HepG2 (cell line): ENCODE results near the gene PDE1C. TPM values are rescaled to one million over a fixed set of nuclear protein-coding genes. Genes with fewer than 3 reads are reported as not detected.

ENCODE experiments used
- ATM ChIP-seq: fragments of 450-650 bp; IDR thresholded peaks from 2 replicates; pipeline ENCODE4 v1.7.1; 2017; ENCODE audit warnings: mild to moderate bottlenecking, borderline replicate concordance
- GATA4 ChIP-seq: sonication (generic); IDR thresholded peaks from 2 replicates; pipeline ENCODE4 v1.6.1; 2016; ENCODE audit warnings: antibody characterized with exemption, low read depth, borderline replicate concordance
- MBNL3 ChIP-seq: fragments of 250-450 bp; sonication (Bioruptor Pico); conservative IDR thresholded peaks from 2 replicates; pipeline ENCODE4 v1.8.0; 2022; ENCODE audit warnings: mild to moderate bottlenecking, inconsistent platforms
- NCOA5 ChIP-seq: sonication (generic); formaldehyde crosslinking; IDR thresholded peaks from 2 replicates; pipeline ENCODE4 v1.4.0; 2020; ENCODE audit warnings: missing genetic modification reagents
- NFIC ChIP-seq: IDR thresholded peaks from 2 replicates; pipeline ENCODE4 v1.6.1; 2012; ENCODE audit warnings: mild to moderate bottlenecking, low read length, inconsistent platforms
- RAD21 ChIP-seq: fragments of 450-650 bp; formaldehyde crosslinking; IDR thresholded peaks from 2 replicates; pipeline ENCODE4 v1.5.0; 2020; ENCODE audit warnings: mild to moderate bottlenecking
- SMC3 ChIP-seq: IDR thresholded peaks from 2 replicates; pipeline ENCODE4 v1.6.1; 2011; ENCODE audit warnings: low read length, improper control_type of control experiment
- SMYD3 ChIP-seq: sonication (generic); formaldehyde crosslinking; IDR thresholded peaks from 2 replicates; pipeline ENCODE4 v1.8.1; 2023; ENCODE audit warnings: mild to moderate bottlenecking, missing genetic modification reagents
- SSRP1 ChIP-seq: IDR thresholded peaks from 2 replicates; pipeline ENCODE4 v1.6.1; 2016; ENCODE audit warnings: control low read depth
- TEAD3 ChIP-seq: optimal IDR thresholded peaks from 2 replicates; pipeline ENCODE3; 2016; ENCODE audit warnings: borderline replicate concordance
- THAP11 ChIP-seq: IDR thresholded peaks from 2 replicates; pipeline ENCODE4 v1.6.1; 2016; ENCODE audit warnings: missing biosample characterization, missing genetic modification reagents
- ZNF101 ChIP-seq: sonication (generic); formaldehyde crosslinking; IDR thresholded peaks from 2 replicates; pipeline ENCODE4 v1.4.0; 2020; ENCODE audit warnings: mild to moderate bottlenecking, low read depth, missing genetic modification reagents, borderline replicate concordance
- ZNF577 ChIP-seq: sonication (generic); formaldehyde crosslinking; IDR thresholded peaks from 2 replicates; pipeline ENCODE4 v1.4.0; 2020; ENCODE audit warnings: mild to moderate bottlenecking, low read depth, missing genetic modification reagents, borderline replicate concordance
- polyA plus RNA-seq, 8 experiments: library from polyadenylated mRNA; depleted of rRNA in 3 of 8; stranded (reverse) in 7 of 8; unstranded in 1 of 8; fragments of >200 nt; fragmentation: Illumina TruSeq in 4 of 8; extraction: Trizol in 4 of 8; gene quantifications; 2 replicates each; pipeline versions ENCODE4 v1.2.1 to v1.2.3, GENCODE V29; 2011 to 2016; ENCODE audit warnings: low read depth in 4 of 8, missing spikeins in 1 of 8, mixed read lengths in 1 of 8; ENCODE audit not compliant: insufficient read depth in 1 of 8
- total RNA-seq, 5 experiments: library from RNA; depleted of rRNA; stranded (reverse); fragments of >200 nt; fragmentation: Illumina TruSeq; extraction: Trizol; gene quantifications; 2 replicates each; pipeline ENCODE4 v1.2.3, GENCODE V29; 2016; ENCODE audit warnings: low read depth in 1 of 5
- TF ChIP-seq, protein P1 (sequence below): sonication (generic); formaldehyde crosslinking; IDR thresholded peaks from 2 replicates; pipeline ENCODE4 v1.5.0; 2020; ENCODE audit warnings: mild to moderate bottlenecking, missing genetic modification reagents, moderate library complexity
- TF ChIP-seq, protein P2 (sequence below): sonication (generic); formaldehyde crosslinking; IDR thresholded peaks from 2 replicates; pipeline ENCODE4 v1.4.0; 2020; ENCODE audit warnings: missing genetic modification reagents, mild to moderate bottlenecking, borderline replicate concordance

Gene PDE1C
- total and polyA plus RNA-seq, 2 of the 13 experiments (the other 11 are each of a cell fraction or from before 2014, with no cell fraction given): not detected

DNA sequence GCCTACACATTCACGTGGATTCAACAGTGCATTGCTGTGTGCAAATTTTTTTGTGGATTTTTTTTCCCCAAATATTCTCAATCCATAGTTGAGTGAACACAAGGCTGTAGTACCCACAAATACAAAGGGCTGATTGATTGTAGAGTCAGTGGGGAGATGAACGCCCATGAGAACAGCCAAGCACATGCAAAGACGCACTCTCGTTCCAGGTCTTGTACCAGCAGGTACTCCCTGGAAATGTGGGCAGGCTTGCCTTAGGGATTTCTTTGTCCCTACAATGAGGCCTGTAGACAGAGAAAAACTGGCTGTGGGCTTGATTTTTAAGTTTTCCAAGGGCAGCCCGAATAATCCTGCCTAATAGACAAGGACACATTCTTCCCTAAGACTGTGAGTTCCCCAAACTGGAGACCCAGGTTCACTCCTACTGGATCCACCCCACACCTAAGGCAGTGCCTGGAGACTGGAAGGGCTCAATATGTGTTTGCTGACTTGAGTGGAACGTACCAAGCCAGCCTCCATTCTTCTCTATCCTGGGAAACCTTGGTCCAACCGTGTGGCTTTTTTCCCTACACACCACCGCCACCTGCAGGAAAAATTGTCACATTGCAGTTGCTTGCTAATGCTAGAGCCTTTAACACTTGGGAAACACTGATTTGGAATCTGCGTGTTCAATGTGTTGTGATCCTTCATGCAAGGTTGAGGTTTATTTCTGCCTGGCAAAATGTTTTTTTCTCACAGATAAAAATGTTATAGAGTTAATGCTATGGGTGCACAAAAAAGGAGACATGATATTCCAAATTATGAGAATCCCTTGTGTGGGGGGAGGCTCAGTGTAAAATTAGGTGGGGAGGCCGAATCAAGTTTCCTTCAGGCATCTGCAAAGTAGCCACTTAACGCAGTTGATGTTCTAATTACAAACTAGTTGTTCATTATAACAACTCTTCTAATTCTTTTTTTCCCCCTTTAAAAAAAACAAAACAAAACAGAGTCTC lies 333.9 kb downstream of the PDE1C start (continued):
- TF ChIP-seq, protein P1, sequence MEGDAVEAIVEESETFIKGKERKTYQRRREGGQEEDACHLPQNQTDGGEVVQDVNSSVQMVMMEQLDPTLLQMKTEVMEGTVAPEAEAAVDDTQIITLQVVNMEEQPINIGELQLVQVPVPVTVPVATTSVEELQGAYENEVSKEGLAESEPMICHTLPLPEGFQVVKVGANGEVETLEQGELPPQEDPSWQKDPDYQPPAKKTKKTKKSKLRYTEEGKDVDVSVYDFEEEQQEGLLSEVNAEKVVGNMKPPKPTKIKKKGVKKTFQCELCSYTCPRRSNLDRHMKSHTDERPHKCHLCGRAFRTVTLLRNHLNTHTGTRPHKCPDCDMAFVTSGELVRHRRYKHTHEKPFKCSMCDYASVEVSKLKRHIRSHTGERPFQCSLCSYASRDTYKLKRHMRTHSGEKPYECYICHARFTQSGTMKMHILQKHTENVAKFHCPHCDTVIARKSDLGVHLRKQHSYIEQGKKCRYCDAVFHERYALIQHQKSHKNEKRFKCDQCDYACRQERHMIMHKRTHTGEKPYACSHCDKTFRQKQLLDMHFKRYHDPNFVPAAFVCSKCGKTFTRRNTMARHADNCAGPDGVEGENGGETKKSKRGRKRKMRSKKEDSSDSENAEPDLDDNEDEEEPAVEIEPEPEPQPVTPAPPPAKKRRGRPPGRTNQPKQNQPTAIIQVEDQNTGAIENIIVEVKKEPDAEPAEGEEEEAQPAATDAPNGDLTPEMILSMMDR: peak; percentile 87
- TF ChIP-seq ATM (no peak), RAD21 (CRISPR knock-in tag) (peak; percentile 56; the same call in 1 of the 2 replicates), GATA4 (no peak), SSRP1 (CRISPR knock-in tag) (no peak), NFIC (no peak), ZNF577 (CRISPR knock-in tag) (no peak), THAP11 (CRISPR knock-in tag) (no peak), SMC3 (peak; percentile 70; the same call in 1 of the 2 replicates), NCOA5 (CRISPR knock-in tag) (no peak), TEAD3 (CRISPR knock-in tag) (peak; percentile 76), SMYD3 (CRISPR knock-in tag) (no peak), ZNF101 (CRISPR knock-in tag) (no peak), MBNL3 (no peak)
- TF ChIP-seq, protein P2, sequence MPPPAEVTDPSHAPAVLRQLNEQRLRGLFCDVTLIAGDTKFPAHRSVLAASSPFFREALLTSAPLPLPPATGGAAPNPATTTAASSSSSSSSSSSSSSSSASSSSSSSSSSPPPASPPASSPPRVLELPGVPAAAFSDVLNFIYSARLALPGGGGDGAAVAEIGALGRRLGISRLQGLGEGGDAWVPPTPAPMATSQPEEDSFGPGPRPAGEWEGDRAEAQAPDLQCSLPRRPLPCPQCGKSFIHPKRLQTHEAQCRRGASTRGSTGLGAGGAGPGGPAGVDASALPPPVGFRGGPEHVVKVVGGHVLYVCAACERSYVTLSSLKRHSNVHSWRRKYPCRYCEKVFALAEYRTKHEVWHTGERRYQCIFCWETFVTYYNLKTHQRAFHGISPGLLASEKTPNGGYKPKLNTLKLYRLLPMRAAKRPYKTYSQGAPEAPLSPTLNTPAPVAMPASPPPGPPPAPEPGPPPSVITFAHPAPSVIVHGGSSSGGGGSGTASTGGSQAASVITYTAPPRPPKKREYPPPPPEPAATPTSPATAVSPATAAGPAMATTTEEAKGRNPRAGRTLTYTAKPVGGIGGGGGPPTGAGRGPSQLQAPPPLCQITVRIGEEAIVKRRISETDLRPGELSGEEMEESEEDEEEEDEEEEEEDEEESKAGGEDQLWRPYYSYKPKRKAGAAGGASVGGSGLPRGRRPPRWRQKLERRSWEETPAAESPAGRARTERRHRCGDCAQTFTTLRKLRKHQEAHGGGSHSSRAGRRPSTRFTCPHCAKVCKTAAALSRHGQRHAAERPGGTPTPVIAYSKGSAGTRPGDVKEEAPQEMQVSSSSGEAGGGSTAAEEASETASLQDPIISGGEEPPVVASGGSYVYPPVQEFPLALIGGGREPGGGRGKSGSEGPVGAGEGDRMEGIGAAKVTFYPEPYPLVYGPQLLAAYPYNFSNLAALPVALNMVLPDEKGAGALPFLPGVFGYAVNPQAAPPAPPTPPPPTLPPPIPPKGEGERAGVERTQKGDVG (CRISPR knock-in tag): no peak
